SK-N-SH (cell line): Measurements from ENCODE around the gene TAMM41. TPM values are rescaled to one million over a fixed set of nuclear protein-coding genes. Genes with fewer than 3 reads are reported as not detected.

Experiments used
- CTCF ChIA-PET: fragments of 300-600, 350-600 bp; formaldehyde crosslinking; extraction: SDS; loops from one replicate; lab custom pipeline; 2021; lab: Yijun Ruan, JAX
- POLR2A ChIA-PET: fragments of 350-600 bp; sonication (Branson Sonifier 250); formaldehyde crosslinking; extraction: SDS; loops from one replicate; lab custom pipeline; 2020; ENCODE audit warnings: antibody characterized with exemption, inconsistent platforms; lab: Yijun Ruan, JAX
- DNase-seq: peaks from one replicate; pipeline ENCODE4 v3.0.0; 2012
- H2AFZ ChIP-seq: fragments of 200-600 bp; sonication (generic); 2 replicates; pipeline ENCODE4 v1.8.1; 2016; ENCODE audit warnings: antibody characterized with exemption, mild to moderate bottlenecking, low read depth
- H3F3A ChIP-seq: fragments of 200-600 bp; sonication (generic); replicated peaks from 2 replicates; pipeline ENCODE3; 2016; ENCODE audit warnings: antibody characterized with exemption, mild to moderate bottlenecking; ENCODE audit not compliant: insufficient read depth
- H3K27ac ChIP-seq, 2 experiments: fragments of 200-500 bp in 1 of 2; fragments of 200-600 bp in 1 of 2; sonication (Bioruptor generic) in 1 of 2; sonication (generic), shearing (Covaris generic) in 1 of 2; 2 replicates each; pipeline versions ENCODE4 v1.5.1 to v1.6.1; 2014 to 2016; ENCODE audit warnings: low read depth in 2 of 2, inconsistent platforms in 1 of 2, low read length in 1 of 2, mild to moderate bottlenecking in 1 of 2, mixed read lengths in 1 of 2
- H3K27me3 ChIP-seq: fragments of 200-600 bp; sonication (generic), shearing (Covaris generic); 2 replicates; pipeline ENCODE4 v1.6.1; 2016; ENCODE audit warnings: mixed run types; ENCODE audit not compliant: insufficient read depth
- H3K36me3 ChIP-seq, 2 experiments: fragments of 200-500 bp in 1 of 2; fragments of 200-600 bp in 1 of 2; sonication (Bioruptor generic) in 1 of 2; sonication (generic) in 1 of 2; replicated peaks in 1 of 2; 2 replicates each; pipeline versions ENCODE3 to v1.5.1; 2014 to 2016; ENCODE audit warnings: low read length in 1 of 2, mild to moderate bottlenecking in 1 of 2; ENCODE audit not compliant: insufficient read depth in 2 of 2, control insufficient read depth in 1 of 2
- H3K4me1 ChIP-seq, 2 experiments: fragments of 200-500 bp in 1 of 2; fragments of 200-600 bp in 1 of 2; sonication (Bioruptor generic) in 1 of 2; sonication (generic), shearing (Covaris generic) in 1 of 2; 2 replicates each; pipeline versions ENCODE4 v1.5.1 to v1.6.1; 2014 to 2016; ENCODE audit warnings: low read depth in 1 of 2, low read length in 1 of 2, mixed run types in 1 of 2; ENCODE audit not compliant: insufficient read depth in 2 of 2, control insufficient read depth in 1 of 2
- H3K4me2 ChIP-seq: fragments of 200-600 bp; sonication (generic), shearing (Covaris generic); 2 replicates; pipeline ENCODE4 v1.6.1; 2017; ENCODE audit warnings: mixed run types
- H3K4me3 ChIP-seq, 2 experiments: fragments of 200-500 bp in 1 of 2; fragments of 200-600 bp in 1 of 2; sonication (Bioruptor generic) in 1 of 2; sonication (generic), shearing (Covaris generic) in 1 of 2; 2 replicates each; pipeline versions ENCODE4 v1.5.1 to v1.8.1; 2014 to 2016; ENCODE audit warnings: low read depth in 2 of 2, inconsistent platforms in 1 of 2, low read length in 1 of 2, mild to moderate bottlenecking in 1 of 2, mixed read lengths in 1 of 2, moderate library complexity in 1 of 2
- H3K79me2 ChIP-seq: fragments of 200-600 bp; sonication (generic); 2 replicates; pipeline ENCODE4 v1.8.1; 2017; ENCODE audit warnings: mild to moderate bottlenecking; ENCODE audit not compliant: insufficient read depth
- H3K9ac ChIP-seq: fragments of 200-600 bp; sonication (generic); 2 replicates; pipeline ENCODE4 v1.6.1; 2017; ENCODE audit warnings: mixed run types
- H3K9me2 ChIP-seq: fragments of 200-600 bp; sonication (generic); 2 replicates; pipeline ENCODE4 v1.6.1; 2017; ENCODE audit warnings: mixed run types
- H3K9me3 ChIP-seq: fragments of 200-600 bp; sonication (generic); 2 replicates; pipeline ENCODE4 v1.6.1; 2017; ENCODE audit warnings: mixed run types, mild to moderate bottlenecking, moderate library complexity
- H4K20me1 ChIP-seq: fragments of 200-600 bp; sonication (generic); 2 replicates; pipeline ENCODE4 v1.6.1; 2017; ENCODE audit warnings: mild to moderate bottlenecking, mixed run types; ENCODE audit not compliant: insufficient read depth
- EP300 ChIP-seq, 2 experiments: IDR thresholded peaks; 2 replicates each; pipeline versions ENCODE4 v1.4.0 to v1.6.1; 2012; ENCODE audit warnings: borderline replicate concordance in 1 of 2, low read depth in 1 of 2, low read length in 1 of 2
- FOSL2 ChIP-seq: IDR thresholded peaks from 2 replicates; pipeline ENCODE4 v1.4.0; 2012; ENCODE audit warnings: low read depth, mild to moderate bottlenecking, moderate library complexity, borderline replicate concordance
- GABPA ChIP-seq: IDR thresholded peaks from 2 replicates; pipeline ENCODE4 v1.4.0; 2012; ENCODE audit warnings: low read depth, mild to moderate bottlenecking
- GATA2 ChIP-seq: sonication (generic); formaldehyde crosslinking; IDR thresholded peaks from 2 replicates; pipeline ENCODE4 v1.5.0; 2020; ENCODE audit warnings: mild to moderate bottlenecking, missing genetic modification reagents
- JUND ChIP-seq: IDR thresholded peaks from 2 replicates; pipeline ENCODE4 v1.4.0; 2012
- NFIC ChIP-seq: IDR thresholded peaks from 2 replicates; pipeline ENCODE4 v1.4.0; 2012; ENCODE audit warnings: borderline replicate concordance
- NRF1 ChIP-seq: IDR thresholded peaks from 2 replicates; pipeline ENCODE4 v1.6.1; 2012; ENCODE audit warnings: low read depth, mild to moderate bottlenecking, low read length
- POLR2AphosphoS5 ChIP-seq: IDR thresholded peaks from 2 replicates; pipeline ENCODE4 v1.6.1; 2012; ENCODE audit warnings: low read depth, low read length
- RCOR1 ChIP-seq: fragments of 150-350 bp; IDR thresholded peaks from 2 replicates; pipeline ENCODE4 v1.6.1; 2017; ENCODE audit warnings: antibody characterized with exemption, low read length
- RFX5 ChIP-seq: IDR thresholded peaks from 2 replicates; pipeline ENCODE4 v1.6.1; 2012; ENCODE audit warnings: mild to moderate bottlenecking, improper control_type of control experiment, low read length
- TAF1 ChIP-seq: IDR thresholded peaks from 2 replicates; pipeline ENCODE4 v1.6.1; 2012; ENCODE audit warnings: low read depth, mild to moderate bottlenecking, low read length, moderate library complexity, borderline replicate concordance
- WGBS: methylation state at CpG from one replicate; pipeline ENCODE4 v1.1.6; 2017; ENCODE audit warnings: low lambda C conversion rate; 5-methylcytosine and 5-hydroxymethylcytosine counted together
- polyA plus RNA-seq, 3 experiments: library from polyadenylated mRNA; depleted of rRNA; stranded (reverse); fragments of >200 nt; gene quantifications; 2 replicates each; pipeline ENCODE4 v1.2.3, GENCODE V29; 2012
- TF ChIP-seq, protein P1 (sequence below): IDR thresholded peaks from 2 replicates; pipeline ENCODE4 v1.4.0; 2012; ENCODE audit warnings: low read depth, borderline replicate concordance
- TF ChIP-seq, protein P2 (sequence below): fragments of 150-350 bp; IDR thresholded peaks from 2 replicates; pipeline ENCODE4 v1.6.1; 2017; ENCODE audit warnings: antibody characterized with exemption, low read length, low read depth, borderline replicate concordance
- TF ChIP-seq, protein P3 (sequence below): IDR thresholded peaks from 2 replicates; pipeline ENCODE4 v1.6.1; 2012; ENCODE audit warnings: mild to moderate bottlenecking, low read depth, low read length, moderate library complexity

Gene TAMM41
- polyA plus RNA-seq, 1 of the 3 experiments (the other 2 are of a cell fraction) = 14.3 TPM

DNA sequence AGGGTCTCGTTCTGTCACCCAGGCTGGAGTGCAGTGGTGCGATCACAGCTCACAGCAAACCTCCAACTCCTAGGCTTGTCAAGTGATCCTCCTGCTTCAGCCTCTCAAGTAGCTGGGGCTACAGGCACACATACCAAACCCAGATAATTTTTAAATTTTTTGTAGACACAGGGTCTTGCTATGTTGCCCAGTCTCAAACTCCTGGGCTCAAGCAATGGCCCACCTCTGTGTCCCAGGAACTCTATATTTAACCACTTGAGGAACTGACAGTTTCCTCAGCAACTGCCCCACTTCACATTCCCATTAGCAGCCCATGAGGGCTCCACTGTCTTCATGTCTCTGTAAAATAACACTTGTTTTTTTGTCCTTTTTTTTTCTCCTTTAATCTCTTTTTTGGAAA is 68.4 kb downstream of the TAMM41 start:
- H3K36me3 ChIP-seq = peaks cover 0 to 2% of the 10 kb centered on the region in 2 experiments
- WGBS = 92% methylated on average over 2 of the region's 2 CpGs

DNA sequence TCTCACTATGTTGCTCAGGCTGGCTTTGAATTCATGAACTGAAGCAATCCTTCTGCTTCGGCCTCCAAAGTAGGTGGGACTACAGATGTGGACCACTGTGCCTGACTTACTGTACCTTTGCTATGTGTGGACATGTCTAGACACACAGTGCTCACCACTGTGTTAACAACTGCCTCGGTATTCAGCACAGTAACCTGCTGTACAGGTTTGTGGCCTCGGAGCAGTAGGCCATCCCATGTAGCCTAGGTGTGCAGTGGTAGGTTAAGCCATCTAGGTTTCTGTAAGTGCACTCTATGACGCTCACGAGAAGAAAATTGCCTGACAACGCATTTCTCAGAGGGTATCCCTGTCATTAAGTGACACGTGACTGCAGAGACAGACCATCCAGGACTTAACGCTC is 70.3 kb downstream of the TAMM41 start:
- Histone ChIP-seq H2AFZ (no peak overlapping the region), H4K20me1 (no peaks in the 10 kb centered on the region), H3K27me3 (no peaks in the 10 kb centered on the region), H3K9ac (no peak overlapping the region), H3K9me2 (no peaks in the 10 kb centered on the region), H3F3A (no peaks in the 10 kb centered on the region), H3K36me3 (peaks cover 0 to 2% of the 10 kb centered on the region in 2 experiments), H3K27ac (no peak overlapping the region), H3K4me2 (no peak overlapping the region), H3K9me3 (no peaks in the 10 kb centered on the region), H3K4me3 (no peak overlapping the region), H3K79me2 (no peaks in the 10 kb centered on the region), H3K4me1 (no peaks in the 10 kb centered on the region)
- DNase-seq = no peak
- POLR2A ChIA-PET = no interaction called here
- 94% methylated on average over 8 of the region's 8 CpGs for whole genome bisulfite sequencing
- CTCF ChIA-PET = interaction anchor here (1.7 kb wide), 1 partner anchor 120 kb away, joined by 4 read pairs; no protein-coding TSS in a partner anchor
- TF ChIP-seq, protein P1, sequence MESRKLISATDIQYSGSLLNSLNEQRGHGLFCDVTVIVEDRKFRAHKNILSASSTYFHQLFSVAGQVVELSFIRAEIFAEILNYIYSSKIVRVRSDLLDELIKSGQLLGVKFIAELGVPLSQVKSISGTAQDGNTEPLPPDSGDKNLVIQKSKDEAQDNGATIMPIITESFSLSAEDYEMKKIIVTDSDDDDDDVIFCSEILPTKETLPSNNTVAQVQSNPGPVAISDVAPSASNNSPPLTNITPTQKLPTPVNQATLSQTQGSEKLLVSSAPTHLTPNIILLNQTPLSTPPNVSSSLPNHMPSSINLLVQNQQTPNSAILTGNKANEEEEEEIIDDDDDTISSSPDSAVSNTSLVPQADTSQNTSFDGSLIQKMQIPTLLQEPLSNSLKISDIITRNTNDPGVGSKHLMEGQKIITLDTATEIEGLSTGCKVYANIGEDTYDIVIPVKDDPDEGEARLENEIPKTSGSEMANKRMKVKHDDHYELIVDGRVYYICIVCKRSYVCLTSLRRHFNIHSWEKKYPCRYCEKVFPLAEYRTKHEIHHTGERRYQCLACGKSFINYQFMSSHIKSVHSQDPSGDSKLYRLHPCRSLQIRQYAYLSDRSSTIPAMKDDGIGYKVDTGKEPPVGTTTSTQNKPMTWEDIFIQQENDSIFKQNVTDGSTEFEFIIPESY = no peak
- no peak for TF ChIP-seq GATA2 (CRISPR knock-in tag)
- no peak for TF ChIP-seq TAF1
- TF ChIP-seq, protein P2, sequence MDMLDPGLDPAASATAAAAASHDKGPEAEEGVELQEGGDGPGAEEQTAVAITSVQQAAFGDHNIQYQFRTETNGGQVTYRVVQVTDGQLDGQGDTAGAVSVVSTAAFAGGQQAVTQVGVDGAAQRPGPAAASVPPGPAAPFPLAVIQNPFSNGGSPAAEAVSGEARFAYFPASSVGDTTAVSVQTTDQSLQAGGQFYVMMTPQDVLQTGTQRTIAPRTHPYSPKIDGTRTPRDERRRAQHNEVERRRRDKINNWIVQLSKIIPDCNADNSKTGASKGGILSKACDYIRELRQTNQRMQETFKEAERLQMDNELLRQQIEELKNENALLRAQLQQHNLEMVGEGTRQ = no peak
- TF ChIP-seq POLR2AphosphoS5 = no peak
- TF ChIP-seq FOSL2 = no peak
- TF ChIP-seq NRF1 = no peak
- TF ChIP-seq RFX5 = no peak
- TF ChIP-seq NFIC = no peak
- TF ChIP-seq GABPA = no peak
- TF ChIP-seq EP300 (IDR thresholded peaks at IDR 0.05; ENCODE audit: borderline replicate concordance in 1 of 2, low read depth in 1 of 2, low read length in 1 of 2) = no peak
- no peak for TF ChIP-seq JUND

More for the DNA sequence above, 68.4 kb downstream of the TAMM41 start:
- no peak overlapping the region for H3K27ac ChIP-seq
- H3K9me2 ChIP-seq = no peaks in the 10 kb centered on the region
- H3K4me1 ChIP-seq = no peaks in the 10 kb centered on the region
- no peak overlapping the region for H3K4me2 ChIP-seq
- no peaks in the 10 kb centered on the region for H3K9me3 ChIP-seq
- no peaks in the 10 kb centered on the region for H3F3A ChIP-seq
- H2AFZ ChIP-seq = no peak overlapping the region
- POLR2A ChIA-PET = no interaction called here
- H3K27me3 ChIP-seq = no peaks in the 10 kb centered on the region
- no peak for DNase-seq
- CTCF ChIA-PET = interaction anchor here (1.6 to 1.7 kb wide), 2 partner anchors 42 to 122 kb away, joined by 3 to 4 read pairs; no protein-coding TSS in a partner anchor
- H4K20me1 ChIP-seq = no peaks in the 10 kb centered on the region
- H3K79me2 ChIP-seq = no peaks in the 10 kb centered on the region
- no peak overlapping the region for H3K9ac ChIP-seq
- H3K4me3 ChIP-seq = no peak overlapping the region
- TF ChIP-seq, protein P1 = no peak
- TF ChIP-seq RFX5 (no peak), RCOR1 (no peak)
- TF ChIP-seq, protein P3, sequence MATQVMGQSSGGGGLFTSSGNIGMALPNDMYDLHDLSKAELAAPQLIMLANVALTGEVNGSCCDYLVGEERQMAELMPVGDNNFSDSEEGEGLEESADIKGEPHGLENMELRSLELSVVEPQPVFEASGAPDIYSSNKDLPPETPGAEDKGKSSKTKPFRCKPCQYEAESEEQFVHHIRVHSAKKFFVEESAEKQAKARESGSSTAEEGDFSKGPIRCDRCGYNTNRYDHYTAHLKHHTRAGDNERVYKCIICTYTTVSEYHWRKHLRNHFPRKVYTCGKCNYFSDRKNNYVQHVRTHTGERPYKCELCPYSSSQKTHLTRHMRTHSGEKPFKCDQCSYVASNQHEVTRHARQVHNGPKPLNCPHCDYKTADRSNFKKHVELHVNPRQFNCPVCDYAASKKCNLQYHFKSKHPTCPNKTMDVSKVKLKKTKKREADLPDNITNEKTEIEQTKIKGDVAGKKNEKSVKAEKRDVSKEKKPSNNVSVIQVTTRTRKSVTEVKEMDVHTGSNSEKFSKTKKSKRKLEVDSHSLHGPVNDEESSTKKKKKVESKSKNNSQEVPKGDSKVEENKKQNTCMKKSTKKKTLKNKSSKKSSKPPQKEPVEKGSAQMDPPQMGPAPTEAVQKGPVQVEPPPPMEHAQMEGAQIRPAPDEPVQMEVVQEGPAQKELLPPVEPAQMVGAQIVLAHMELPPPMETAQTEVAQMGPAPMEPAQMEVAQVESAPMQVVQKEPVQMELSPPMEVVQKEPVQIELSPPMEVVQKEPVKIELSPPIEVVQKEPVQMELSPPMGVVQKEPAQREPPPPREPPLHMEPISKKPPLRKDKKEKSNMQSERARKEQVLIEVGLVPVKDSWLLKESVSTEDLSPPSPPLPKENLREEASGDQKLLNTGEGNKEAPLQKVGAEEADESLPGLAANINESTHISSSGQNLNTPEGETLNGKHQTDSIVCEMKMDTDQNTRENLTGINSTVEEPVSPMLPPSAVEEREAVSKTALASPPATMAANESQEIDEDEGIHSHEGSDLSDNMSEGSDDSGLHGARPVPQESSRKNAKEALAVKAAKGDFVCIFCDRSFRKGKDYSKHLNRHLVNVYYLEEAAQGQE = no peak
- TF ChIP-seq, all 33 proteins: peak for 0
